ENCODE measurements around the gene TPCN2. TPM values are rescaled to one million over a fixed set of nuclear protein-coding genes. Genes with fewer than 3 reads are reported as not detected.

The TPCN2 gene
- total and polyA plus RNA-seq, 2 of the 8 experiments (the other 6 are each of a cell fraction or from before 2014, with no cell fraction given) = 9.7 to 18.6 TPM

DNA sequence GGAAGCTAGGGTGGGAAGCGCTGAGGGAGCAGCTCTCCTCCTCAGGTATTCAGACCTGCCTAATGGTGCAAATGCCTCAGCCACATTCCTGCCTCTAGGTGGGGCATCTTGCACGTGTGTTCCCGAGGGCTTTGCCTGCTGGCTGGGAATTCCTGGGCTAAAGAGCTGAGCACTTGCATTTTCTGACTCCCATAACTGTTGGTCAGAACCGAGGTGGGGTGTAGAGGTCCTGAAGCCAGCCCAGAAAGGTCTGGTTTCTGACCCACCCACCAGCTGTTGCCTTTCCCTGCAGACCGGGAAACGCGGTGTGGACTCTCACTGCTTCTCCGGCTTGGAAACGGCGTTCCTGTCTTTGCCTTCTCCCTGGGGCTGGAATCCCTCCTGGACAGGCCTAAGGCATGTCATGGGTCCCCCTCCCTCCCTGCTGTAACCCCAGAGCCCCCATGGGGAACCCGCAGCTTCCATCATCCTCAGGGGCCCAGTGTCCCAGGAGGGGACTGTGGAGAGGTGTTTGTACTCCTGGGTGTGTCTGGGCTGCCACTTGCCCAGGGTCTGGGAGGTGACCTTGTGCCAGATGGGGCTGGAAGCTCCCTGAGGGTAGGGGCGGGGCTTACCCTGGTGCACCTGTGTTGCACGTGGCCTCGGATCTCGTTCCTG is 83.0 kb downstream of the TPCN2 start:
- WGBS, 2 experiments (ENCODE audit: extremely low coverage in 1 of 2, insufficient coverage in 1 of 2, insufficient read length in 1 of 2, insufficient replicate concordance in 2 of 2, low coverage in 1 of 2, low lambda C conversion rate in 2 of 2, missing lambda C conversion rate in 1 of 2) = 62% methylated on average over 12 of the region's 15 CpGs; no CpG with 5 or more reads in 1 of the 2 experiments
- no peak overlapping the region; a peak in 1 of 7 replicates for H3K9ac ChIP-seq (replicated peaks in 1 of 4; ENCODE audit: extremely low read depth in 1 of 4, low read depth in 3 of 4, low read length in 3 of 4)
- TF ChIP-seq HDAC6 (IDR thresholded peaks at IDR 0.05; ENCODE audit: low read depth, low read length) (no peak), SP1 (IDR thresholded peaks at IDR 0.05; ENCODE audit: low read depth, low read length) (0 out of 2 replicates have a peak, but pooled peaks have one; percentile 29), SUZ12 (IDR thresholded peaks at IDR 0.05; ENCODE audit: low read length) (no peak), YY1 (IDR thresholded peaks at IDR 0.05; ENCODE audit: low read depth, low read length) (peak; percentile 62; the same call in 1 of the 2 replicates), CTBP2 (IDR thresholded peaks at IDR 0.05; ENCODE audit: borderline replicate concordance, insufficient read depth, insufficient read length, low read length) (peak; percentile 71), CBX5 (IDR thresholded peaks at IDR 0.05; ENCODE audit: low read depth, low read length) (no peak), TAF1 (IDR thresholded peaks at IDR 0.05; ENCODE audit: low read depth, low read length) (no peak), EP300 (IDR thresholded peaks at IDR 0.05; ENCODE audit: borderline replicate concordance in 1 of 2, low read depth in 2 of 2, low read length in 2 of 2) (peak in 1 of 2 experiments; percentile 40; a peak in 1 of 3 replicates), SIN3A (conservative IDR thresholded peaks at IDR 0.05 in 1 of 2, IDR thresholded peaks at IDR 0.05 in 1 of 2; ENCODE audit: low read depth in 1 of 2, low read length in 2 of 2) (peak in 1 of 2 experiments; percentile 49; a peak in 1 of 4 replicates), JUND (IDR thresholded peaks at IDR 0.05; ENCODE audit: low read length) (peak; percentile 48)
- TF ChIP-seq, protein P1, sequence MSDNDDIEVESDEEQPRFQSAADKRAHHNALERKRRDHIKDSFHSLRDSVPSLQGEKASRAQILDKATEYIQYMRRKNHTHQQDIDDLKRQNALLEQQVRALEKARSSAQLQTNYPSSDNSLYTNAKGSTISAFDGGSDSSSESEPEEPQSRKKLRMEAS (IDR thresholded peaks at IDR 0.05) = peak; percentile 97

More for the DNA sequence above, 83.0 kb downstream of the TPCN2 start:
- H2BK5ac ChIP-seq (ENCODE audit: low read depth, low read length) = peak overlapping the region; percentile 91; the same call in 1 of the 2 replicates
- DNase-seq (ENCODE audit: low read depth in 1 of 2, low spot score in 2 of 2) = peak; percentile 81 to 89
- no peak overlapping the region; the same call in 1 of the 2 replicates for H4K8ac ChIP-seq (ENCODE audit: extremely low read depth, insufficient read depth, low read length)
- H3K23me2 ChIP-seq (ENCODE audit: low read depth, low read length) = no peaks in the 10 kb centered on the region
- peaks cover 0 to 6% (median 2%) of the 10 kb centered on the region in 4 experiments; a peak in 4 of 7 replicates for H3K4me1 ChIP-seq (replicated peaks in 1 of 4; ENCODE audit: control insufficient read depth in 3 of 4, insufficient read depth in 4 of 4, low read length in 3 of 4)
- peak overlapping the region; percentile 95 for H3K4ac ChIP-seq (replicated peaks; ENCODE audit: insufficient read length, low read depth, low read length)
- H3K23ac ChIP-seq (ENCODE audit: insufficient read length) = no peak overlapping the region
- 0 out of 2 replicates have a peak overlapping the region, but pooled peaks have one; percentile 81 for H2BK15ac ChIP-seq (ENCODE audit: low read length)
- peaks cover 11 to 16% of the 10 kb centered on the region in 2 experiments for H3K9me3 ChIP-seq (ENCODE audit: insufficient read depth in 2 of 2, low read depth in 1 of 2, low read length in 1 of 2)
- no peaks in the 10 kb centered on the region for H3K79me1 ChIP-seq (ENCODE audit: low read depth, low read length)
- H3K36me3 ChIP-seq (ENCODE audit: control insufficient read depth in 2 of 4, insufficient read depth in 4 of 4, low read length in 3 of 4) = no peaks in the 10 kb centered on the region
- H2BK12ac ChIP-seq (ENCODE audit: low read depth, low read length) = peak overlapping the region; percentile 97; the same call in 1 of the 2 replicates
- peak overlapping the region; percentile 99 for H2BK20ac ChIP-seq (ENCODE audit: low read length)
- peak; percentile 80 for FAIRE-seq
- peak overlapping the region; percentile 92 for H4K91ac ChIP-seq (replicated peaks; ENCODE audit: insufficient read length, low read length)
- H4K20me1 ChIP-seq (replicated peaks in 1 of 2; ENCODE audit: control insufficient read depth in 1 of 2, insufficient read depth in 2 of 2, low read length in 2 of 2) = no peaks in the 10 kb centered on the region
- CTCF ChIA-PET (ENCODE audit: partially characterized antibody) = interaction anchor here (0.6 to 3.3 kb wide), 70 partner anchors 9 to 545 kb away, joined by 3 to 26 read pairs (median 5); partner anchors contain the start of genes MYEOV and SMIM38
- peak overlapping the region; percentile 32 for H3K56ac ChIP-seq (replicated peaks; ENCODE audit: insufficient read length, low read depth, low read length)
- no peak overlapping the region for H3K4me2 ChIP-seq (ENCODE audit: insufficient read depth in 1 of 2, low read depth in 2 of 2, low read length in 2 of 2)
- peak overlapping the region; percentile 89; the same call in 1 of the 2 replicates for H2AFZ ChIP-seq (ENCODE audit: low read length)
- no peak overlapping the region for H4K5ac ChIP-seq (ENCODE audit: insufficient read length, low read depth, low read length)
- H3K14ac ChIP-seq (ENCODE audit: insufficient read length) = no peak overlapping the region
- no peak overlapping the region for H3K27ac ChIP-seq (ENCODE audit: low read depth, low read length)
- POLR2A ChIA-PET (ENCODE audit: partially characterized antibody) = interaction anchor here (1.3 to 3.0 kb wide), 3 partner anchors 10 to 506 kb away, joined by 3 to 13 read pairs (median 5); no protein-coding TSS in a partner anchor
- no peak overlapping the region for H3K4me3 ChIP-seq (ENCODE audit: extremely low read depth in 1 of 4, insufficient read depth in 2 of 4, low read depth in 3 of 4, low read length in 4 of 4)
- peak overlapping the region; percentile 79 for H3K18ac ChIP-seq (ENCODE audit: extremely low read depth, low read length)
- H3K27me3 ChIP-seq (replicated peaks in 1 of 4; ENCODE audit: control insufficient read depth in 3 of 4, extremely low read depth in 1 of 4, insufficient read depth in 3 of 4, low read length in 3 of 4) = no peaks in the 10 kb centered on the region; a peak in 1 of 7 replicates
- no peak overlapping the region; the same call in 1 of the 2 replicates for H2AK5ac ChIP-seq (ENCODE audit: low read depth, low read length)
- H3K79me2 ChIP-seq (ENCODE audit: control insufficient read depth in 1 of 2, insufficient read depth in 2 of 2, low read length in 2 of 2) = no peaks in the 10 kb centered on the region
- peak overlapping the region; percentile 54 for H2BK120ac ChIP-seq (replicated peaks; ENCODE audit: low read depth, low read length)
